Measurements from ENCODE around the gene ADAMTS7.
"Not testable (repeated sequence)": the region's sequence is repeated elsewhere in the genome, so short reads cannot be mapped to it uniquely, and the experiment has no call there.

- not testable (repeated sequence) for TF ChIP-seq CTCF (IDR thresholded peaks at IDR 0.05); ZFX (IDR thresholded peaks at IDR 0.05; ENCODE audit: borderline replicate concordance)
Observed at GRCh38 chr15:78760091-78760882, 51.0 kb downstream of the ADAMTS7 start.

Data from 22Rv1 (cell line).